Measurements from ENCODE around the gene QSER1. TPM values are rescaled to one million over a fixed set of nuclear protein-coding genes. Genes with fewer than 3 reads are reported as not detected.
"Not testable (repeated sequence)": the region's sequence is repeated elsewhere in the genome, so short reads cannot be mapped to it uniquely, and the experiment has no call there.

Gene QSER1
- total RNA-seq, 1 experiment from 2014 or later: 74.0 TPM

- DNase-seq (ENCODE audit: low spot score); H3K4me3 Mint-ChIP-seq; H3K4me1 Mint-ChIP-seq; POLR2A ChIA-PET; ATAC-seq; H3K27ac Mint-ChIP-seq; H3K27me3 Mint-ChIP-seq (ENCODE audit: low read depth): not testable (repeated sequence)
- CTCF ChIA-PET: interaction anchor here (0.6 kb wide), 1 partner anchor 115 kb away, joined by 3 read pairs; no protein-coding TSS in a partner anchor
- 0 out of 2 replicates have a peak, but pooled peaks have one; percentile 60 for TF ChIP-seq GTF2I (CRISPR knock-in tag; conservative IDR thresholded peaks at IDR 0.05)
- Mint-ChIP-seq H3K36me3 (peaks cover 12% of the 10 kb centered on the region), H3K9me3 (peaks cover 21% of the 10 kb centered on the region)
These were observed 23.9 kb upstream of the QSER1 start for GRCh38 chr11:32868752-32869151.

GRCh38 chr11:32870676-32871075 lies 21.9 kb upstream of the QSER1 start:
- H3K27ac Mint-ChIP-seq: no peak overlapping the region; the same call in 1 of the 2 replicates
- no peak for TF ChIP-seq PRRX2 (CRISPR knock-in tag; IDR thresholded peaks at IDR 0.05)
- TF ChIP-seq NR2C2 (CRISPR knock-in tag; IDR thresholded peaks at IDR 0.05): no peak
- no peak for TF ChIP-seq GRHL2 (CRISPR knock-in tag; IDR thresholded peaks at IDR 0.05; ENCODE audit: insufficient replicate concordance, severe bottlenecking)
- no peak for TF ChIP-seq PRDM15 (CRISPR knock-in tag; IDR thresholded peaks at IDR 0.05)
- peak; percentile 27; the same call in 1 of the 2 replicates for TF ChIP-seq CTCF (IDR thresholded peaks at IDR 0.05)
- H3K27me3 Mint-ChIP-seq (ENCODE audit: low read depth): no peaks in the 10 kb centered on the region; the same call in none of the 2 replicates
- CTCF ChIA-PET: interaction anchor here (0.6 to 2.8 kb wide), 5 partner anchors 61 to 289 kb away, joined by 3 to 13 read pairs (median 3); no protein-coding TSS in a partner anchor
- H3K36me3 Mint-ChIP-seq: peaks cover 12% of the 10 kb centered on the region
- ATAC-seq (peak; percentile 97), DNase-seq (ENCODE audit: low spot score) (peak; percentile 61)
- peaks cover 27% of the 10 kb centered on the region for H3K9me3 Mint-ChIP-seq
- POLR2A ChIA-PET: no interaction called here
- H3K4me3 Mint-ChIP-seq: no peak overlapping the region
- peaks cover 6% of the 10 kb centered on the region for H3K4me1 Mint-ChIP-seq

GRCh38 chr11:32874132-32874531 lies 18.5 kb upstream of the QSER1 start:
- ATAC-seq (peak; percentile 38), DNase-seq (ENCODE audit: low spot score) (no peak)
- Mint-ChIP-seq H3K4me3 (no peak overlapping the region), H3K27ac (no peak overlapping the region), H3K36me3 (peaks cover 8% of the 10 kb centered on the region), H3K9me3 (peaks cover 17% of the 10 kb centered on the region), H3K27me3 (ENCODE audit: low read depth) (no peaks in the 10 kb centered on the region; the same call in none of the 2 replicates), H3K4me1 (peaks cover 6% of the 10 kb centered on the region)
- TF ChIP-seq ATF1 (CRISPR knock-in tag; IDR thresholded peaks at IDR 0.05): no peak
- TF ChIP-seq CREM (CRISPR knock-in tag; IDR thresholded peaks at IDR 0.05): no peak
- TF ChIP-seq STAT6 (CRISPR knock-in tag; conservative IDR thresholded peaks at IDR 0.05; ENCODE audit: low read depth): no peak
- no peak for TF ChIP-seq ERG (CRISPR knock-in tag; IDR thresholded peaks at IDR 0.05)
- TF ChIP-seq ELF4 (CRISPR knock-in tag; IDR thresholded peaks at IDR 0.05; ENCODE audit: low read depth): no peak
- TF ChIP-seq TCF7 (CRISPR knock-in tag; IDR thresholded peaks at IDR 0.05; ENCODE audit: low read depth): no peak
- no peak for TF ChIP-seq NFATC4 (CRISPR knock-in tag; IDR thresholded peaks at IDR 0.05)
- TF ChIP-seq PREB (CRISPR knock-in tag; IDR thresholded peaks at IDR 0.05; ENCODE audit: borderline replicate concordance): no peak
- no peak for TF ChIP-seq ZNF121 (CRISPR knock-in tag; IDR thresholded peaks at IDR 0.05)
- TF ChIP-seq TEAD1 (CRISPR knock-in tag; IDR thresholded peaks at IDR 0.05): no peak
- no peak for TF ChIP-seq PRRX2 (CRISPR knock-in tag; IDR thresholded peaks at IDR 0.05)
- TF ChIP-seq RELA (CRISPR knock-in tag; IDR thresholded peaks at IDR 0.05; ENCODE audit: borderline replicate concordance): no peak
- TF ChIP-seq NFE2L1 (CRISPR knock-in tag; IDR thresholded peaks at IDR 0.05): no peak
- no peak for TF ChIP-seq E2F1 (CRISPR knock-in tag; IDR thresholded peaks at IDR 0.05)
- no peak for TF ChIP-seq CREB1 (CRISPR knock-in tag; IDR thresholded peaks at IDR 0.05)
- TF ChIP-seq MYBL2 (CRISPR knock-in tag; IDR thresholded peaks at IDR 0.05): no peak
- CTCF ChIA-PET: interaction anchor here (0.9 to 1.0 kb wide), 2 partner anchors 18 to 81 kb away, joined by 3 read pairs; partner anchors contain the start of gene QSER1
- POLR2A ChIA-PET: no interaction called here
